GM18505 (cell line): ENCODE data around the gene LRP3.
A peak's percentile ranks its signal among the peaks of the same experiment; 100 is the strongest.

ENCODE experiments used
- ATAC-seq: cut with Tn5 transposase; IDR thresholded peaks from one replicate; pipeline ENCODE4 v1.9.1; 2021; ENCODE audit not compliant: unreplicated experiment
- POLR2A ChIP-seq: IDR thresholded peaks from 4 replicates; pipeline ENCODE4 v1.6.1; 2011; ENCODE audit warnings: borderline replicate concordance; ENCODE audit not compliant: insufficient read depth, insufficient read length; ENCODE audit errors: extremely low read depth

LRP3 gene

DNA sequence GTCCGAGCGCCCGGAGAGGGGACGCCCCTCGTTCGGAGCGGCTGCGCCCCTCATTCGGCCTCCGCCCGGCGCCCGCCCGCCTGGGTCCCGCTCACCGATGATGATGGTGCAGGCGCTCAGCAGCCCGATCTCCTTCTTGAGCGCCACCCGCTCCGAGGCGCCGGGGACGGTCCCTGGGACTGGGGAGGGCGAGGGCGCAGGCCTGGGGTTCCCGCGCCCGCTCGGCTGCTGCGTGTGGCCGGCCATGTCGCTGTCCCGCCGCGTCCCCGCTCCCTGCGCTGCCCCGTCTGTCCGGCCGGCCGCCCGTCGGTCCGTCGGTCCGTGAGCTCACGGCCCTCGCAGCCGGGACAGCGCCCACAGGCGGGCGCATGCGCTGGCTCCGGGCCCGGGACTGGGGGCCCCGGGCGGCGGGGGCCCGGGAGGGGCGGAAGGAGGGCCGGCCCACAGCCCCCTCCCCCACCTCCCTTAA lies 31.4 kb downstream of the LRP3 start, which contains the start of gene SLC7A10:
Gene SLC7A10, minus strand, starts transcription at position 393 of the 469 bp plus-strand sequence. Its CDS starts 147 bp downstream, at position 246.
- ATAC-seq, result no peak
- no peak for TF ChIP-seq POLR2A

DNA sequence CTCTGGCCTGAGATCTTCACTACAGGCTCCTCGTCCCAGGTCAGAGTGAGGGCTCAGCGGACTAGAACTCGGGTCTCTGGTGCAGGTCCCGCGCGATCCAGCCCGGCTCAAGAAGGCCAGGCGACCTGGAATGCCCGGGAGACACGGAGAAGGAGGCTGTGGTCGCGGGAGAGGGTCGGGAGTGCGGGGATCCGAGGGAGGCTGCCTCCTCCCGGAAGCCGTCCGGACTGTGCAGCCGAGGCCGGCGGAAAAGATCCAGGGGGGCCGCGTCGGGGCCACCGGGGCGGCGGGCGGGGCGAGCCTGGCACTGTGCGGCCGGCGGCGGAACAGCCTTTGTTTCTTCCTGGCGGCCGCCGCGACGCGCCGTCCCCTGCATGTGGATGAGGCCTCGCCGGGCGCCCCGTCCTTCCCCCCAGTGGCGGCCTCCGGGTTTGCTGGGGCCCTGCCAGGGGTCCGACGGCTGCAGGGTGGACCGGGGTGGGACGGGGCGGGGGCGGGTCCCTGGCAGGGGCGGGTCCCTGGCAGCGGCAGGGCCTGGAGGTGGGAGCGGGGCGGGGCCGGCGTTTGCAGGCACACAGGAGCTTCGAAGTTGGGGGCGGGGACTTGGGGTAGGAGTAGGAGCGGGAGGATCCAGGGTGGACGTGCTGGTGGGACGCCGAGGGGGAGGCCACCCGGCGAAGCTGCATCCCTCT lies 32.6 kb downstream of the LRP3 start:
- no peak for ATAC-seq
- no peak for TF ChIP-seq POLR2A

DNA sequence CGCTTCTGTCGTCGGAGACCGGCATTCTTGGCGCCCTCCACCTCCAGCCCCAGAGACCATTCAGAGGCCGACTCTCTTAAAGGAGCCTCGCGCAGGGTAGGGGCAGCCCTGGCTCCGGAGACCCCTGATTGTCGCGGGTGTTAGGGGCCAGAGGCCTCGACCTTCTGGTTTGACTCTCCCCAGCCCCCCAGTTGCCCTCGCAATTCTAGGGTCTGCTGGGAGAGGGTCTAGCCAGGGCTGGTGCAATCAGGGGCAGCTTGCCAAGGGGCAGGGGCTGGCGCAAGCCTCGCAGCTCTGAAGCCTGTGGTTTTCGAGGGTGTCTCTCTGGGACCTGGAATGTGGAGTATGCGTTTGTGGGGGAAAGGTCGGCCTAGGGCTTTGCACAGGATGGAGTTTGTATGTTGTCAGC lies 33.1 kb downstream of the LRP3 start:
- no peak for TF ChIP-seq POLR2A
- ATAC-seq, result no peak

DNA sequence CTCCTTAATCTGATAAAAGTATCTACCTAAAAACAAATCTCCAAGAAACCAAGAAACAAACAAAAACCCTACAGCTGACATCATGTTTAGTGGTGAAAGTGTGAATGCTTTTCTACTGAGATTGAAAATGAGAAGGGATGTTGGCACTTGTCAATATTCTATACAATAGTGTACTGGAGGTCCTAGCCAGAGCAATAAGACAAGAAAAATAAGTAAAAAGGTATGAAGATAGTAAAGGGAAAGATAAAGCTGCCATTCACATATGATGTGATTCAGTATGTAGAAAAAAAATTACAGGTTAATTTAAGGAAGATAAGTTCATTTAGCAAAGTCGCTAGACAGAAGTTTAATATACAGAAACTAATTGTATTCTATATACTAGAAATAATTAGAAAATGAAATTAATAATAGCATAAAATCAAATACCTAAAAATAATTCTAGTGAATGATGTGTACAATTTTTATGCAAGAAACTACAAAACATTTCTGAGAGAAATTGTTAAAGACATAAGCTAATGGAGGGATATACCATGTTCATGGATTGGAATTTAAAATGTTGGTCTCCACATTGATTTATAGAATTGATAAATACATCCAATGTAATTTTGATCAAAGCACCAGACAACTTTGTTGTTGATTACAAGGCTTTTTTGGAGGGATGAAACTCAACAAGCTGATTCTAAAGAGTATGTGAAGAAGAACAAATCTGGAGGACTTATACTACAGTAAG lies 33.9 kb downstream of the LRP3 start:
- no peak for ATAC-seq

DNA sequence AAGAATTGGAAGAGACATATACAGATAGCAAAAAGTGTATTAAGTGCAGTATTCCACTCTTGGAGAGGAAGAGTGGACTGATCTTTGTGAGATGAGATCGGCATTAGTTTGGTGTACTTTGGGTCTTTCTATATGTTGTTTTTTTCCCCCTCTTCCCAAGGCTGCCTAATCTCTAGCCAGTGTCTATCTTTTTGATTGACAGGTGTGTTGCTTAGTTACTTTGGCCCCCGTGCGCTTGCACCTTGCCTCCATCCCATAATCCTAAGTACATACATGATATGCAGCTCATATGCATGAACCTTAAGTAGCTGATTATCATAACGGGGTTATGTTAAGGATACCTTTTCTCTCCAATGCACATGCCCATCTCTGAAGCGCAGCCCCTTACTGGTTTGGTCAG lies 35.8 kb downstream of the LRP3 start:
- no peak for ATAC-seq
- TF ChIP-seq POLR2A, result no peak

More for the DNA sequence above, 33.9 kb downstream of the LRP3 start:
- no peak for TF ChIP-seq POLR2A

DNA sequence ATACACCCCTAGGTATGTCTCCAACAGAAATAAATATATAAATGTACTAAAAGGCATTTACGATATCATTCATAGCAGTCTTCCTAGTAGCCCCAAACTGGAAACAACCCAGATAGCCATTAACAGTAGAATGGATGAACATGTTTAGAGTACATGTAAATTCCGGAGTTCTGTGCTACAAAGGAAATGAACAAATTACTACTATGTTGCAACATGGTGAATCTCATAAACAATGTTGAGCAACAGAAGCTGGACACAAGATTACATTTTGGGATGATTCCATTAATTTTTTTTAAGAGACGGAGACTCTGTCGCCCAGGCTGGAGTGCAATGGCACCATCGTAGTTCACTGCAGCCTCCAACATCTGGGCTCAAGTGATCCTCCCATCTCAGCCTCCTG lies 37.4 kb downstream of the LRP3 start:
- no peak for TF ChIP-seq POLR2A
- ATAC-seq, result no peak

DNA sequence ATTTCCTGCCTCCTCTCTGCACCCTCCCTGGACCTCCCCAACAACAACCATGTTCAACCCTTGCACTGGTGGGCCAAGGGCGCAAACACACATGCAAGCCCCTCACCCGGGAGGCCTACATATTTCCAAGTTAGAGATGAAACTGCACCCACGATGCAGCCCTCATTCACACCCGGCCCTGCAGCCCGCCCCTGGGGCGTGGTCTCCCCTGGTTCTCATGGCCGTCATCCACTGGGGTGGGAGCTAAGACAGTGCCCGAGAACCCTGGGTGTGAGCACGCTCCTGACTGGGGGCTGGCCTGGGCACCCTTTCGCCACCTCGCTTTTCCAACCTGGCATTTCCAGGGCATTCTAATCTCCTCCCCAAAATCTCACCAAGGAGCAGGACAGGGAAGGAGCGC lies 38.5 kb downstream of the LRP3 start:
- ATAC-seq, result no peak
- TF ChIP-seq POLR2A, result no peak

DNA sequence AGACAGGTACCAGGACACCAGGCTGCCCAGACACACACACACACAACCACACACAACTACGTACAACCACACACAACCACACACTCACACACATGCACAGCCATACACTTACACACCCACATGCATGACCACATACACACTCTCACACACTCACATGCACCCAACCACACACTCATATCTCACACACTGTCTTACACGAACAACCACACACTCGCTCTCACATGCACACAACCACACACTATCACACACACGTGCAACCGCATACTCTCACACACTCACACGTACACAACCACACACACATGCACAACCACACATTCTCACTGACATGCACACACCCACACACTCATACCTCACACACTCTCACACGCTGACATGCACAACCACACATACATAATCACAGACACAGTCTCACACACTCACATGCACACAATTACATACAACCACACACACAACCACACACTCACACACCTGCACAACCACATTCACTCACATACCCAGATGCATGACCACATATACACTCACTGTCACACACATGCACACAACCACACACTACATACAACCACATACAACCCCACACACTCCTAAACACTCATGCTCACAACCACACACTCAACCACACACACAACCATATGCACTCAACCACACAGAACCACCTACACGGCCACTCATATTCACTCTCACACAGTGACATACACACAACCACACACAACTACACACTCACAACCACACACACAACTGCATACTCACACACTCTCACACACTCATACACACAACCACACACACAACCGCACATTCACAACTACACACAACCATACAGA lies 39.1 kb downstream of the LRP3 start:
- ATAC-seq, result no peak
- no peak for TF ChIP-seq POLR2A

DNA sequence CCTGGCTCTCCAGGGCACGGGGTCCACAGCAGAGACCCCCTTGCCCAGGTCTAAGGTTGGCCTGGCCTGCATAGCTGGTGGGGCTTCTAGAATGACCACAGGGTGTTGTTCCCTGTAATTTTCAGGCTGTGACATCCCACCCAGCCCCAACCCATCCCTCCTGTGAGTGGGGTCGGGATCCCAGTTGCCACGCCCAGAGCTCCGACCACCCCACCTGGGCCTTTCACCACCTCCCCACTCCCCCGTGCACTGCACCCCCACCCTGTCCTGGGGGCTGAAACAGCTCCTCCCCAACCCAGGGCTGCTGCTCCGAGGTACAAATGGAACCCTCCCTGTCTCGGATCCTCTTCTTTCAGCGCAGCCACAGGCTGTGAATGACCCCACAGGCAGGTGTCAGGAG lies 40.0 kb downstream of the LRP3 start:
- TF ChIP-seq POLR2A, result no peak
- no peak for ATAC-seq

DNA sequence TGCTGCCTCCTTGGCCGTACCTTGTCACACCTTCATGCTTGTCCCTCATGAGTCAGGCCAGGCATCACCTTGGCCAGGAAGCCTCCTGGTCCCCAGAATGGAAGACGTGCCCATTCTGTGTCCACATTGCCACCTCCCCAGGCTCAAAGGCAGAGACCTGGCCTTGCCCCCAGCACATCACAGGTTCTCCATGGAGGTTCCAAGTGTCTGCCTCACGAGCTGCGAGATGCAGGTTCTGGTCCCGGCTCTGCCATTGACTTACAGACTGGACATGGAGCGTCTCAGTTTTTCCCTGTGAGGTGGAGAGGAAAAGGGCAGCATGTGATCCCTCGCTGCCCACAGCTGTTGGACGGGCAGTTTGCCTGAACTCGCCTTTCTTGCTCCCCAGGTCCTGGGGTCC lies 40.6 kb downstream of the LRP3 start:
- no peak for TF ChIP-seq POLR2A
- no peak for ATAC-seq

DNA sequence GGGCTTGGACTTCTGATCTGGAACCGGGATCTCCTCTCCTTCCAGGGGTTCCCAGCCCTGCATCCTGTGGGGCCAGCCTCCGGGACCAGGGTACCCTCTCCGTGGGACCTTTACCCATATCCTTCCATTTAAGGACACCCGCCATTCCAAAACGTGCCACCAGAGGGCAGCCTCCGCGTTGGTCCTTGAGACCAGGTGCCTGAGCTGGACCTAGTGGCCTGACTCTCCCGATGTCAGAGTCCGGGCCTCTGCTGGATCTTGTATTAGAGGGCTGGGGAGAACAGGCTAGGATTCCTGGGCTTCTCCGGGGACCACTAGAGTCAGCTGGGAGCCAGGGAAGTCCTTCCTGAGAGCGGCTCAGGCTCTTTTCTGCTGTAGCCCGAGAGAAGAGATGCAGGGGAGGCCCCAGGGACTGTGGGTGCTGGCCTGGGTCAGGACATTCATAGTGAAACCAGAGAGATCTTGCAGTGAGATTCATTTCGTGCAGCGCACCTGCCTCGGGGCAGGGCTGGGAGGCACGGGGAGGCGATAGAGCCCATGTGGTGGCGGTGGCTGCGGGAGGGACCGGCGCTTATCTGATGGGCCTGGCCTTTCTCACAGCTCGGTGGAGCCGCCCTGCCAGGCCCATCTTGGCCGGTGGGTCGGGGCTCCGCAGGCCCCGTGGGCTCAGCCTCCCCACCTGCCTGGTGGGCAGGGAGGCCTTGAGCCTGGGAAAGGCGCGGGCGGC lies 41.3 kb downstream of the LRP3 start:
- TF ChIP-seq POLR2A, result no peak
- peak; percentile 89 for ATAC-seq

DNA sequence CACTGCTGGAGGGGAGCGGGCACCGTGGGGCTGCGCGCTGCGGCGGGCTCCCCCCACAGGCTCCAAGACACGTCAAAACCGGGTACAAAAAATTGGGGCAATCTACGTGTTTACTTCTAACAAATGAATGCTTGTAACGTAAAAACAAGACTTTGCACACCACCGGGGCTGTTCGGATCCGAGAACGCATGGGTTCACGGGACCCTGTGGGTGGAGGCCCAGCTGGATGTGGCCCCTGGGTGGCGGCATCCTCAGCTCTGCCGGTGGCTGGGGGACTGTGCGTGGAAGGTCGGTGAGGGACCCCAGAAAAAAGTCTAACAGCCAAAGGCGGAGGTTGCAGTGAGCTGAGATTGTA lies 41.8 kb downstream of the LRP3 start:
- no peak for TF ChIP-seq POLR2A
- no peak for ATAC-seq
